Karpas-422 (cell line): ENCODE results near the gene THBS3. TPM values are rescaled to one million over a fixed set of nuclear protein-coding genes. Genes with fewer than 3 reads are reported as not detected.
"Not testable (repeated sequence)": the region's sequence is repeated elsewhere in the genome, so short reads cannot be mapped to it uniquely, and the experiment has no call there.

Experiments
- DNase-seq: peaks from one replicate; pipeline ENCODE4 v3.0.0-alpha.2; 2015
- H2AFZ ChIP-seq: fragments of 200-600 bp; sonication (generic); 2 replicates; pipeline ENCODE4 v1.6.1; 2014; ENCODE audit warnings: antibody characterized with exemption, low read length, mixed read lengths
- H3K27ac ChIP-seq: fragments of 200-600 bp; sonication (generic); 2 replicates; pipeline ENCODE4 v1.5.1; 2014; ENCODE audit warnings: mild to moderate bottlenecking, low read length, moderate library complexity
- H3K27me3 ChIP-seq: fragments of 200-600 bp; sonication (generic); 2 replicates; pipeline ENCODE4 v1.6.1; 2014; ENCODE audit warnings: low read length, mixed read lengths
- H3K36me3 ChIP-seq: fragments of 200-600 bp; sonication (generic); 2 replicates; pipeline ENCODE4 v1.6.1; 2014; ENCODE audit warnings: low read length, mixed read lengths; ENCODE audit not compliant: insufficient read depth
- H3K4me1 ChIP-seq: fragments of 200-600 bp; sonication (generic); 2 replicates; pipeline ENCODE4 v1.6.1; 2014; ENCODE audit warnings: mild to moderate bottlenecking, low read length, mixed read lengths
- H3K4me2 ChIP-seq: fragments of 200-600 bp; sonication (generic); 2 replicates; pipeline ENCODE4 v1.6.1; 2014; ENCODE audit warnings: low read length, low read depth, mild to moderate bottlenecking; ENCODE audit not compliant: poor library complexity, severe bottlenecking
- H3K4me3 ChIP-seq: fragments of 200-600 bp; sonication (generic); 2 replicates; pipeline ENCODE4 v1.5.1; 2014; ENCODE audit warnings: mild to moderate bottlenecking, antibody characterized with exemption, low read length, mixed read lengths
- H3K79me2 ChIP-seq: fragments of 200-600 bp; sonication (generic); 2 replicates; pipeline ENCODE4 v1.6.1; 2014; ENCODE audit warnings: mild to moderate bottlenecking, low read length, mixed read lengths
- H3K9ac ChIP-seq: fragments of 200-600 bp; sonication (generic); 2 replicates; pipeline ENCODE4 v1.6.0; 2014; ENCODE audit warnings: low read length
- H3K9me2 ChIP-seq: fragments of 200-600 bp; sonication (generic), shearing (Covaris generic); replicated peaks from 2 replicates; pipeline ENCODE4 v1.6.0; 2014; ENCODE audit warnings: mild to moderate bottlenecking, low read length, moderate library complexity; ENCODE audit not compliant: insufficient read depth
- H3K9me3 ChIP-seq: fragments of 300-700, 200-600 bp; sonication (generic); 2 replicates; pipeline ENCODE4 v1.6.1; 2014; ENCODE audit warnings: low read length, mixed read lengths
- H4K20me1 ChIP-seq: fragments of 200-600 bp; sonication (generic); 2 replicates; pipeline ENCODE4 v1.6.1; 2014; ENCODE audit warnings: mild to moderate bottlenecking, antibody characterized with exemption, low read length, low read depth; ENCODE audit not compliant: insufficient read depth
- total RNA-seq: library from RNA; depleted of rRNA; stranded (reverse); fragments of >200 nt; shearing (Covaris generic); gene quantifications from 2 replicates; pipeline ENCODE4 v1.2.3, GENCODE V29; 2014; ENCODE audit warnings: low replicate concordance

The THBS3 gene
- total RNA-seq, 1 experiment from 2014 or later, result 11.9 TPM

- Histone ChIP-seq H3K4me1 (peaks cover 41% of the 10 kb centered on the region), H3K9me2 (no peaks in the 10 kb centered on the region), H3K79me2 (peaks cover 16% of the 10 kb centered on the region), H3K36me3 (no peaks in the 10 kb centered on the region), H3K27ac (peak overlapping the region; percentile 77), H3K4me3 (peak overlapping the region; percentile 68), H4K20me1 (no peaks in the 10 kb centered on the region), H3K9ac (peak overlapping the region; percentile 78), H3K27me3 (no peaks in the 10 kb centered on the region), H3K4me2 (peak overlapping the region; percentile 78), H3K9me3 (no peaks in the 10 kb centered on the region), H2AFZ (no peak overlapping the region)
- DNase-seq, result no peak
These were observed 35.2 kb upstream of the THBS3 start for GRCh38 chr1:155242805-155243358.

- Histone ChIP-seq H3K36me3 (no peaks in the 10 kb centered on the region), H2AFZ (no peak overlapping the region), H3K4me2 (peak overlapping the region; percentile 67), H3K9me3 (no peaks in the 10 kb centered on the region), H4K20me1 (no peaks in the 10 kb centered on the region), H3K4me3 (peak overlapping the region; percentile 73; the same call in 1 of the 2 replicates), H3K9ac (peak overlapping the region; percentile 64; the same call in 1 of the 2 replicates), H3K27ac (peak overlapping the region; percentile 40; the same call in 1 of the 2 replicates), H3K79me2 (peaks cover 16% of the 10 kb centered on the region), H3K9me2 (no peaks in the 10 kb centered on the region), H3K27me3 (no peaks in the 10 kb centered on the region), H3K4me1 (peaks cover 41% of the 10 kb centered on the region)
- no peak for DNase-seq
These were observed 34.2 kb upstream of the THBS3 start for GRCh38 chr1:155241841-155242264.

- H3K9me2 ChIP-seq, result no peaks in the 10 kb centered on the region
- peaks cover 41% of the 10 kb centered on the region for H3K4me1 ChIP-seq
- H3K9me3 ChIP-seq, result no peaks in the 10 kb centered on the region
- H3K27me3 ChIP-seq, result no peaks in the 10 kb centered on the region
- 0 out of 2 replicates have a peak overlapping the region, but pooled peaks have one; percentile 17 for H2AFZ ChIP-seq
- no peaks in the 10 kb centered on the region for H3K36me3 ChIP-seq
- peaks cover 16% of the 10 kb centered on the region for H3K79me2 ChIP-seq
- peak overlapping the region; percentile 73 for H3K4me3 ChIP-seq
- peak overlapping the region; percentile 64 for H3K9ac ChIP-seq
- no peaks in the 10 kb centered on the region for H4K20me1 ChIP-seq
- peak overlapping the region; percentile 67 for H3K4me2 ChIP-seq
- H3K27ac ChIP-seq, result peak overlapping the region; percentile 40; the same call in 1 of the 2 replicates
- peak; percentile 91 for DNase-seq
These were observed 33.5 kb upstream of the THBS3 start for GRCh38 chr1:155241069-155241679.

GRCh38 chr1:155236451-155236850 lies 28.8 kb upstream of the THBS3 start:
- H3K79me2 ChIP-seq, result no peaks in the 10 kb centered on the region
- H3K4me2 ChIP-seq, result no peak overlapping the region
- no peaks in the 10 kb centered on the region for H3K27me3 ChIP-seq
- H3K27ac ChIP-seq, result no peak overlapping the region
- no peaks in the 10 kb centered on the region for H3K9me2 ChIP-seq
- H3K36me3 ChIP-seq, result no peaks in the 10 kb centered on the region
- no peak for DNase-seq
- H4K20me1 ChIP-seq, result no peaks in the 10 kb centered on the region
- H2AFZ ChIP-seq, result no peak overlapping the region
- H3K9ac ChIP-seq, result no peak overlapping the region
- no peaks in the 10 kb centered on the region for H3K9me3 ChIP-seq
- peaks cover 7% of the 10 kb centered on the region for H3K4me1 ChIP-seq
- no peak overlapping the region for H3K4me3 ChIP-seq

- not testable (repeated sequence) for H3K9me2 ChIP-seq, H3K4me2 ChIP-seq, H3K79me2 ChIP-seq, DNase-seq, H3K36me3 ChIP-seq, H3K9ac ChIP-seq, H3K4me3 ChIP-seq, H3K27ac ChIP-seq, H3K9me3 ChIP-seq, H2AFZ ChIP-seq, H3K4me1 ChIP-seq, H4K20me1 ChIP-seq, H3K27me3 ChIP-seq
These were observed 27.7 kb upstream of the THBS3 start for GRCh38 chr1:155235375-155235774.

GRCh38 chr1:155233502-155233901 lies 25.8 kb upstream of the THBS3 start:
- not testable (repeated sequence) for H3K9me2 ChIP-seq, H3K4me2 ChIP-seq, H3K4me1 ChIP-seq, H4K20me1 ChIP-seq, H3K79me2 ChIP-seq, H3K9me3 ChIP-seq, DNase-seq, H3K9ac ChIP-seq, H3K36me3 ChIP-seq, H3K27ac ChIP-seq, H3K4me3 ChIP-seq, H2AFZ ChIP-seq, H3K27me3 ChIP-seq

GRCh38 chr1:155232001-155232978 lies 24.6 kb upstream of the THBS3 start:
- not testable (repeated sequence) for DNase-seq, H4K20me1 ChIP-seq, H3K79me2 ChIP-seq, H3K9me2 ChIP-seq, H3K4me2 ChIP-seq, H3K27ac ChIP-seq, H3K4me1 ChIP-seq, H2AFZ ChIP-seq, H3K9me3 ChIP-seq, H3K27me3 ChIP-seq, H3K4me3 ChIP-seq, H3K36me3 ChIP-seq, H3K9ac ChIP-seq

GRCh38 chr1:155231302-155231701 lies 23.6 kb upstream of the THBS3 start:
- H3K9ac ChIP-seq, H3K9me3 ChIP-seq, H4K20me1 ChIP-seq, H3K4me2 ChIP-seq, H3K79me2 ChIP-seq, H3K9me2 ChIP-seq, H3K27ac ChIP-seq, H3K36me3 ChIP-seq, H3K4me1 ChIP-seq, H2AFZ ChIP-seq, H3K4me3 ChIP-seq, H3K27me3 ChIP-seq, DNase-seq: not testable (repeated sequence)
